Hypothalamus (tissue), 51 donors: ENCODE results near the gene BRD3OS.

ENCODE experiments used
- DNase-seq, 51 donors: peaks; one replicate each; lab custom pipeline; 2025; lab: John Stamatoyannopoulos, UW

The BRD3OS gene

GRCh38 chr9:134003237-134003636, 22.0 kb upstream of the BRD3OS start:
- DNase-seq, result no peak

GRCh38 chr9:134004131-134004873, 21.0 kb upstream of the BRD3OS start:
- DNase-seq, result no peak

GRCh38 chr9:134004881-134005280, 20.4 kb upstream of the BRD3OS start:
- DNase-seq, result no peak

- no peak for DNase-seq
Measured at GRCh38 chr9:134005381-134005780, 19.9 kb upstream of the BRD3OS start.

- DNase-seq, result no peak
Measured at GRCh38 chr9:134007150-134007549, 18.1 kb upstream of the BRD3OS start.

- no peak for DNase-seq
Measured at GRCh38 chr9:134007571-134007970, 17.7 kb upstream of the BRD3OS start.

- DNase-seq, result peak in 1 of 51 donors; percentile 12
Measured at GRCh38 chr9:134010310-134011173, 14.7 kb upstream of the BRD3OS start.

- DNase-seq, result no peak
Measured at GRCh38 chr9:134011401-134011800, 13.9 kb upstream of the BRD3OS start.

- DNase-seq, result no peak
Measured at GRCh38 chr9:134014946-134015345, 10.3 kb upstream of the BRD3OS start.

- no peak for DNase-seq
Measured at GRCh38 chr9:134024214-134024792, 978 bp upstream of the BRD3OS start.

GRCh38 chr9:134025606-134026541, 593 bp downstream of the BRD3OS start:
- DNase-seq, result peak in 17 of 51 donors; percentile 17 to 68 (median 52)

GRCh38 chr9:134026581-134026980, 1.3 kb downstream of the BRD3OS start:
- no peak for DNase-seq

- no peak for DNase-seq
Measured at GRCh38 chr9:134026981-134027380, 1.7 kb downstream of the BRD3OS start.

- DNase-seq, result no peak
Measured at GRCh38 chr9:134027561-134027960, 2.3 kb downstream of the BRD3OS start.

- no peak for DNase-seq
Measured at GRCh38 chr9:134028076-134028475, 2.8 kb downstream of the BRD3OS start.

- no peak for DNase-seq
Measured at GRCh38 chr9:134028575-134029247, 3.4 kb downstream of the BRD3OS start.

GRCh38 chr9:134029248-134030226, 4.3 kb downstream of the BRD3OS start:
- no peak for DNase-seq

- no peak for DNase-seq
Measured at GRCh38 chr9:134030821-134031470, 5.7 kb downstream of the BRD3OS start.
